Umbilical cord (tissue), 2 donors: Measurements from ENCODE around the gene DDHD1. TPM values are rescaled to one million over a fixed set of nuclear protein-coding genes. Genes with fewer than 3 reads are reported as not detected.
"Not testable (repeated sequence)": the region's sequence is repeated elsewhere in the genome, so short reads cannot be mapped to it uniquely, and the experiment has no call there.

Experiments
- DNase-seq: peaks from one replicate; pipeline ENCODE4 v3.0.0-alpha.2; 2015; ENCODE audit warnings: low spot score
- total RNA-seq: library from RNA; depleted of rRNA; stranded (reverse); fragments of >200 nt; gene quantifications from one replicate; pipeline ENCODE4 v1.2.3, GENCODE V29; 2014; ENCODE audit warnings: low replicate concordance; ENCODE audit not compliant: insufficient read depth

Gene DDHD1
- total RNA-seq, 1 donor from 2014 or later = 33.5 TPM

- DNase-seq = peak; percentile 14
Observed at GRCh38 chr14:53108292-53109104, 44.6 kb downstream of the DDHD1 start.

GRCh38 chr14:53106768-53107167, 46.4 kb downstream of the DDHD1 start:
- DNase-seq = no peak

GRCh38 chr14:53103636-53104340, 49.3 kb downstream of the DDHD1 start:
- DNase-seq = no peak

- no peak for DNase-seq
Observed at GRCh38 chr14:53093206-53093605, 59.9 kb downstream of the DDHD1 start.

- DNase-seq = no peak
Observed at GRCh38 chr14:53090853-53091252, 62.3 kb downstream of the DDHD1 start.

- DNase-seq = not testable (repeated sequence)
Observed at GRCh38 chr14:53084954-53085353, 68.2 kb downstream of the DDHD1 start.

GRCh38 chr14:53064475-53064874, 88.6 kb downstream of the DDHD1 start:
- no peak for DNase-seq

GRCh38 chr14:53062856-53063255, 90.3 kb downstream of the DDHD1 start:
- no peak for DNase-seq

- DNase-seq = no peak
Observed at GRCh38 chr14:53060046-53060445, 93.1 kb downstream of the DDHD1 start.

GRCh38 chr14:53055003-53055402, 98.1 kb downstream of the DDHD1 start:
- DNase-seq = peak; percentile 70

GRCh38 chr14:53054457-53054856, 98.7 kb downstream of the DDHD1 start:
- peak; percentile 37 for DNase-seq

- DNase-seq = no peak
Observed at GRCh38 chr14:53048631-53049030, 104.5 kb downstream of the DDHD1 start.

GRCh38 chr14:53047307-53048069, 105.6 kb downstream of the DDHD1 start:
- DNase-seq = peak; percentile 57

GRCh38 chr14:53044486-53044885, 108.6 kb downstream of the DDHD1 start:
- DNase-seq = peak; percentile 95

GRCh38 chr14:53043027-53043581, 110.0 kb downstream of the DDHD1 start:
- DNase-seq = peak; percentile 75

- DNase-seq = peak; percentile 92
Observed at GRCh38 chr14:53042480-53042879, 110.6 kb downstream of the DDHD1 start.

GRCh38 chr14:53041067-53041466, 112.1 kb downstream of the DDHD1 start:
- DNase-seq = no peak

- no peak for DNase-seq
Observed at GRCh38 chr14:53038629-53039028, 114.5 kb downstream of the DDHD1 start.

- no peak for DNase-seq
Observed at GRCh38 chr14:53037016-53037415, 116.1 kb downstream of the DDHD1 start.

GRCh38 chr14:53035336-53036210, 117.5 kb downstream of the DDHD1 start:
- peak; percentile 63 for DNase-seq

- DNase-seq = peak; percentile 92
Observed at GRCh38 chr14:53034688-53035230, 118.4 kb downstream of the DDHD1 start.
